Pancreas (tissue), 10 donors: Measurements from ENCODE around the gene RASA3. TPM values are rescaled to one million over a fixed set of nuclear protein-coding genes. Genes with fewer than 3 reads are reported as not detected.
"Not testable (repeated sequence)": the region's sequence is repeated elsewhere in the genome, so short reads cannot be mapped to it uniquely, and the experiment has no call there.

Source experiments
- ATAC-seq, 4 donors: fragments of 200-7000 bp; cut with Tn5 transposase; one replicate each; pipeline versions ENCODE4 v1.8.0 to v1.9.1; 2020; ENCODE audit warnings: mild to moderate bottlenecking in 4 of 4, moderate library complexity in 4 of 4
- DNase-seq, 6 donors: peaks; one replicate each; pipeline ENCODE4 v3.0.0-alpha.2; 2020
- FAIRE-seq: peaks from 2 replicates; lab custom pipeline; 2012; peaks lifted over from hg19 to GRCh38; lab: Jason Lieb, UNC
- H3K27ac ChIP-seq, 4 donors: fragments of 200-600 bp; sonication (generic); 1 replicate in 3 of 4; 2 replicates in 1 of 4; pipeline versions ENCODE4 v1.5.0 to v1.8.0; 2020
- H3K27me3 ChIP-seq, 4 donors: fragments of 200-600 bp; one replicate each; pipeline ENCODE4 v1.8.0; 2021
- H3K36me3 ChIP-seq, 3 donors: fragments of 200-600 bp; sonication (generic) in 1 of 3; one replicate each; pipeline versions ENCODE4 v1.5.0 to v1.8.0; 2020 to 2021
- H3K4me1 ChIP-seq, 3 donors: fragments of 200-600 bp; one replicate each; pipeline ENCODE4 v1.8.0; 2021
- H3K4me3 ChIP-seq, 4 donors: fragments of 200-600 bp; sonication (generic) in 2 of 4; one replicate each; pipeline versions ENCODE4 v1.5.0 to v1.8.0; 2020 to 2021
- H3K9me3 ChIP-seq, 4 donors: fragments of 200-600 bp; one replicate each; pipeline ENCODE4 v1.8.0; 2021
- CTCF ChIP-seq, 4 donors: fragments of 200-600 bp; sonication (generic) in 3 of 4; IDR thresholded peaks; one replicate each; pipeline versions ENCODE4 v1.5.0 to v1.8.0; 2021; ENCODE audit warnings: antibody characterized with exemption in 4 of 4
- WGBS, 2 donors: extraction: QIAGEN DNeasy Blood & Tissue Kit; methylation state at CpG; one replicate each; pipeline ENCODE4 v1.1.7; 2013; 5-methylcytosine and 5-hydroxymethylcytosine counted together
- intact Hi-C, 3 donors: fragments of 100-400 bp; cut with DNase I; formaldehyde crosslinking; loops; one replicate each; pipeline versions ENCODE4 v1.11.1 to v1.14.2; 2022
- polyA plus RNA-seq, 2 donors: library from polyadenylated mRNA; stranded (reverse); fragments of 200-250 nt; gene quantifications; one replicate each; pipeline ENCODE4 v1.2.3, GENCODE V29; 2013
- total RNA-seq, 6 donors: library from RNA; stranded (reverse); fragmentation: NEBNext Ultra II Directional in 4 of 6; extraction: Animal tissue kit (Norgen Biotek cat#: 25700) in 4 of 6; gene quantifications; one replicate each; pipeline versions ENCODE4 v1.2.1 to v1.2.4, GENCODE V29; 2021 to 2023
- donor health status: healthy with polysubstance abuse.
- donor health status: DM: no; HTN: no; CAD: no; lungs with moderate emphysema.
- donor health status: DM: no; HTN: no; CAD: no.
- donor health status: control.
- donor health status: control.
- donor health status: Bipolar disorder and iron deficiency.
- donor health status: DM: yes; HTN: yes; CAD: no.
- donor health status: DM: no; HTN: no; CAD: no.
- donor health status: DM: no; HTN: no; CAD: no.
- donor health status: DM: yes; HTN: yes; CAD: no.

Gene RASA3
- total and polyA plus RNA-seq, 8 donors = 5.7 to 11.2 (median 9.1) TPM

GRCh38 chr13:114118511-114119123, 13.8 kb downstream of the RASA3 start:
- intact Hi-C loops = no loop called here
- ATAC-seq = peak; percentile 87 to 92 (median 92)
- no peak for TF ChIP-seq CTCF (IDR thresholded peaks at IDR 0.05)
- DNase-seq = peak in 5 of 6 donors; percentile 33 to 64 (median 47)
- Histone ChIP-seq H3K27me3 (no peaks in the 10 kb centered on the region), H3K4me3 (no peak overlapping the region), H3K36me3 (no peaks in the 10 kb centered on the region), H3K4me1 (peaks cover 0 to 20% (median 12%) of the 10 kb centered on the region in 3 donors), H3K9me3 (no peaks in the 10 kb centered on the region), H3K27ac (peak overlapping the region; percentile 35 to 79 (median 58))
- 6 to 8% methylated on average over 11 of the region's 11 CpGs for whole genome bisulfite sequencing, 2 donors
- no peak for FAIRE-seq

GRCh38 chr13:114118086-114118485, 14.3 kb downstream of the RASA3 start:
- no peak for ATAC-seq
- no peaks in the 10 kb centered on the region for H3K36me3 ChIP-seq
- H3K27me3 ChIP-seq = no peaks in the 10 kb centered on the region
- H3K27ac ChIP-seq = peak overlapping the region in 1 of 4 donors; percentile 79
- no peak overlapping the region for H3K4me3 ChIP-seq
- WGBS, 2 donors = 47% methylated on average over 6 of the region's 6 CpGs
- DNase-seq = peak in 3 of 6 donors; percentile 18 to 37 (median 24)
- no peak for TF ChIP-seq CTCF (IDR thresholded peaks at IDR 0.05)
- no peaks in the 10 kb centered on the region for H3K9me3 ChIP-seq
- intact Hi-C loops = no loop called here
- H3K4me1 ChIP-seq = peaks cover 0 to 20% (median 12%) of the 10 kb centered on the region in 3 donors
- no peak for FAIRE-seq

- peaks cover 0 to 20% (median 12%) of the 10 kb centered on the region in 3 donors for H3K4me1 ChIP-seq
- intact Hi-C loops, H3K4me3 ChIP-seq, H3K36me3 ChIP-seq, FAIRE-seq, H3K9me3 ChIP-seq, H3K27me3 ChIP-seq, ATAC-seq, H3K27ac ChIP-seq: not testable (repeated sequence)
- 87 to 92% methylated on average over 20 of the region's 20 CpGs for WGBS, 2 donors
- peak in 2 of 6 donors; percentile 11 to 17 for DNase-seq
Measured at GRCh38 chr13:114117341-114117874, 15.0 kb downstream of the RASA3 start.

- peak in 2 of 6 donors; percentile 13 to 16 for DNase-seq
- H3K4me1 ChIP-seq = peaks cover 0 to 20% (median 12%) of the 10 kb centered on the region in 3 donors
Measured at GRCh38 chr13:114116734-114117133, 15.7 kb downstream of the RASA3 start.

GRCh38 chr13:114115796-114116195, 16.6 kb downstream of the RASA3 start:
- intact Hi-C loops = no loop called here
- DNase-seq (peak in 2 of 6 donors; percentile 49), FAIRE-seq (no peak)

More at GRCh38 chr13:114116734-114117133, 15.7 kb downstream of the RASA3 start:
- ATAC-seq = no peak
- FAIRE-seq = no peak
- H3K27me3 ChIP-seq = no peaks in the 10 kb centered on the region
- intact Hi-C loops = no loop called here
- 80 to 89% methylated on average over 17 of the region's 17 CpGs for WGBS, 2 donors
- TF ChIP-seq CTCF (IDR thresholded peaks at IDR 0.05) = no peak
- no peak overlapping the region for H3K27ac ChIP-seq
- no peaks in the 10 kb centered on the region for H3K9me3 ChIP-seq
- no peak overlapping the region for H3K4me3 ChIP-seq
- H3K36me3 ChIP-seq = no peaks in the 10 kb centered on the region

More at GRCh38 chr13:114115796-114116195, 16.6 kb downstream of the RASA3 start:
- Histone ChIP-seq H3K4me3 (no peak overlapping the region), H3K9me3 (no peaks in the 10 kb centered on the region), H3K27ac (no peak overlapping the region), H3K27me3 (no peaks in the 10 kb centered on the region), H3K36me3 (no peaks in the 10 kb centered on the region), H3K4me1 (peaks cover 0 to 20% (median 12%) of the 10 kb centered on the region in 3 donors)
- ATAC-seq = no peak
- 64 to 70% methylated on average over 13 of the region's 13 CpGs for WGBS, 2 donors
- no peak for TF ChIP-seq CTCF (IDR thresholded peaks at IDR 0.05)
